Loucy (cell line): ENCODE data around the gene CHST11.

ENCODE experiments used
- H2AFZ ChIP-seq: fragments of 200-600 bp; sonication (generic); 2 replicates; pipeline ENCODE4 v1.6.0; 2016; ENCODE audit warnings: antibody characterized with exemption, mild to moderate bottlenecking, low read length, moderate library complexity
- H3F3A ChIP-seq: fragments of 200-600 bp; 2 replicates; pipeline ENCODE4 v1.6.0; 2016; ENCODE audit warnings: antibody characterized with exemption, low read depth, mild to moderate bottlenecking
- H3K27me3 ChIP-seq: fragments of 200-600 bp; sonication (generic); 2 replicates; pipeline ENCODE4 v1.6.1; 2014; ENCODE audit warnings: low read length, mild to moderate bottlenecking; ENCODE audit not compliant: insufficient read depth, poor library complexity, severe bottlenecking
- H3K36me3 ChIP-seq: fragments of 200-600 bp; sonication (generic); 2 replicates; pipeline ENCODE4 v1.6.1; 2016; ENCODE audit warnings: low read length; ENCODE audit not compliant: insufficient read depth
- H3K4me1 ChIP-seq: fragments of 200-600 bp; sonication (generic); 2 replicates; pipeline ENCODE4 v1.5.1; 2014; ENCODE audit warnings: low read length, mild to moderate bottlenecking; ENCODE audit not compliant: insufficient read depth, poor library complexity, severe bottlenecking
- H3K4me2 ChIP-seq: fragments of 200-600 bp; sonication (generic); 2 replicates; pipeline ENCODE4 v1.6.0; 2014; ENCODE audit warnings: antibody characterized with exemption, low read length, low read depth, mild to moderate bottlenecking; ENCODE audit not compliant: poor library complexity, severe bottlenecking
- H3K4me3 ChIP-seq: fragments of 200-600 bp; sonication (generic); 2 replicates; pipeline ENCODE4 v1.5.1; 2014; ENCODE audit warnings: low read length, mild to moderate bottlenecking, mixed read lengths; ENCODE audit not compliant: poor library complexity, severe bottlenecking
- H3K79me2 ChIP-seq: fragments of 200-600 bp; sonication (generic); 2 replicates; pipeline ENCODE4 v1.6.1; 2014; ENCODE audit warnings: low read length; ENCODE audit not compliant: insufficient read depth
- H3K9ac ChIP-seq: fragments of 200-600 bp; sonication (generic); 2 replicates; pipeline ENCODE4 v1.6.0; 2014; ENCODE audit warnings: mild to moderate bottlenecking, low read depth, low read length, moderate library complexity; ENCODE audit not compliant: poor library complexity, severe bottlenecking
- H3K9me2 ChIP-seq: fragments of 200-600 bp; sonication (generic); replicated peaks from 2 replicates; pipeline ENCODE4 v1.6.1; 2016; ENCODE audit warnings: low read depth, low read length, mixed read lengths
- H3K9me3 ChIP-seq: fragments of 200-600 bp; sonication (generic); 2 replicates; pipeline ENCODE4 v1.6.1; 2014; ENCODE audit warnings: mild to moderate bottlenecking, antibody characterized with exemption, low read length, low read depth; ENCODE audit not compliant: insufficient read depth
- H4K20me1 ChIP-seq: fragments of 200-600 bp; sonication (generic); 2 replicates; pipeline ENCODE4 v1.6.0; 2014; ENCODE audit warnings: antibody characterized with exemption, low read length, mild to moderate bottlenecking; ENCODE audit not compliant: insufficient read depth, poor library complexity, severe bottlenecking
- EZH2phosphoT487 ChIP-seq: fragments of 200-600 bp; IDR thresholded peaks from 2 replicates; pipeline ENCODE4 v1.6.1; 2018; ENCODE audit warnings: antibody characterized with exemption, mild to moderate bottlenecking, moderate library complexity, borderline replicate concordance
- TF ChIP-seq, protein P1 (sequence below): fragments of 200-600 bp; sonication (generic); conservative IDR thresholded peaks from 2 replicates; pipeline ENCODE4 v1.5.1; 2014; ENCODE audit warnings: mild to moderate bottlenecking, antibody characterized with exemption, low read length

The CHST11 gene

DNA sequence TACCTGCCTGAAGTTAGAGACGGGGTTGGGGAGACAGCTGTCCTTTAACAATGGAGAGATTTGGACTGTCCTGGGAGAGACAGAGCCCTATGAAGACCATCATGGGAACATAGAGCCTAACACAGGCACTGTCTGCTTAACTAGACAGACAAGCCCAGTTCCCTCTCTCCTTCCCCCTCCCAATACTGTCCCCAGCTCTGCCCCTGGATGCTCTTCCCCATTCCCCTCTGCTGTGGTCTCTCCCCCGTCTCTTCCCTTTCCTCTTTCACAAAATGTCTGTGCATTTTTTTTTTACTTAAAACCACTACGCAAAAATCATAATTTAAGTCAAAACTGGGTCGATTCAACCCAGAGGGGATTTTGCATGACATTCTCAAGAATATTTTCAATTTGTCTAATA, 232.9 kb downstream of the CHST11 start:
- H3K9me3 ChIP-seq, result no peaks in the 10 kb centered on the region

DNA sequence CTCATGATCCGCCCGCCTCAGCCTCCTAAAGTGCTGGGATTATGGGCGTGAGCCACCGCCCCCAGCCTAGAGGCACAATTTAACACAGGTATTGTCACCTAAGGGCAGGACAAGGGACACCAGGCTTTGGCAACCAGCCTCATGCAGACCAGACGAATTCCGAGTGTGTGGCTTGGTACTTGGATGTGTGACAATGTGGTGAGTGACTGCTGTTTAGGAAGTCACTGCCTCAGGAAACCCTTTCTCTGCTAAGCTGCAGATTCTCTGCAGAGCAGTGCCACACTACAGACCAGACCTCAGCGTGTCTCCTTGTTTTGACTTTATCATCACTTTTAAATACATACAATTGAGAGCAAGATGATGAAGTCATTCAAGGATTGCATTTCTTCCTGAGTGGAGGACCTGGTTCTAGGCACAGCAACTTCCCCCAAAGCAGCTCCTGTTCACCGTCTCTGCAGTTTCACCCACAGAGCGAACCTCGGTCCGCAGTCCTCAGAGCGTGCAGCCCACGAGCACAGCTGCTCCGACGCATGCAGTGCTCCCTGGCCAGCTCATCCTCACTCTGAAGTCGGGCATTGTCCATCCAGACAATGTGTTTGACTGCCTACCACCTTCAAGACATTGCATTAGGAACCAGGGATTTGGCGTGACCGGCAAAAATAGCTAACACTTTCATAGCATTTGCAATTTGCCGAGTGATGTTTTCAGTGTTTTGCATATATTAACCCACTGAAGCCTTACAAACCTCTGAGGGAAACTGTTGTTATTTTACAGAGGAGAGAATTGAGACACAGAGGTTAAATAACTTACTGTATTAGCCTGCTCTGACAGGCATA, 235.2 kb downstream of the CHST11 start:
- TF ChIP-seq EZH2phosphoT487, result no peak
- TF ChIP-seq, protein P1, sequence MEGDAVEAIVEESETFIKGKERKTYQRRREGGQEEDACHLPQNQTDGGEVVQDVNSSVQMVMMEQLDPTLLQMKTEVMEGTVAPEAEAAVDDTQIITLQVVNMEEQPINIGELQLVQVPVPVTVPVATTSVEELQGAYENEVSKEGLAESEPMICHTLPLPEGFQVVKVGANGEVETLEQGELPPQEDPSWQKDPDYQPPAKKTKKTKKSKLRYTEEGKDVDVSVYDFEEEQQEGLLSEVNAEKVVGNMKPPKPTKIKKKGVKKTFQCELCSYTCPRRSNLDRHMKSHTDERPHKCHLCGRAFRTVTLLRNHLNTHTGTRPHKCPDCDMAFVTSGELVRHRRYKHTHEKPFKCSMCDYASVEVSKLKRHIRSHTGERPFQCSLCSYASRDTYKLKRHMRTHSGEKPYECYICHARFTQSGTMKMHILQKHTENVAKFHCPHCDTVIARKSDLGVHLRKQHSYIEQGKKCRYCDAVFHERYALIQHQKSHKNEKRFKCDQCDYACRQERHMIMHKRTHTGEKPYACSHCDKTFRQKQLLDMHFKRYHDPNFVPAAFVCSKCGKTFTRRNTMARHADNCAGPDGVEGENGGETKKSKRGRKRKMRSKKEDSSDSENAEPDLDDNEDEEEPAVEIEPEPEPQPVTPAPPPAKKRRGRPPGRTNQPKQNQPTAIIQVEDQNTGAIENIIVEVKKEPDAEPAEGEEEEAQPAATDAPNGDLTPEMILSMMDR, result no peak
- Histone ChIP-seq H3K4me1 (peaks cover 59% of the 10 kb centered on the region), H3K79me2 (peaks cover 99% of the 10 kb centered on the region), H3K9me3 (no peaks in the 10 kb centered on the region), H3K9ac (no peak overlapping the region), H3K27me3 (no peaks in the 10 kb centered on the region), H3F3A (no peaks in the 10 kb centered on the region; the same call in 1 of the 2 replicates), H3K4me2 (no peak overlapping the region), H3K36me3 (peaks cover 52% of the 10 kb centered on the region), H2AFZ (no peak overlapping the region), H4K20me1 (peaks cover 68% of the 10 kb centered on the region), H3K9me2 (no peaks in the 10 kb centered on the region), H3K4me3 (no peak overlapping the region)

More for the DNA sequence above, 232.9 kb downstream of the CHST11 start:
- Histone ChIP-seq H3K36me3 (peaks cover 48% of the 10 kb centered on the region), H3F3A (no peaks in the 10 kb centered on the region), H2AFZ (no peak overlapping the region), H3K4me2 (no peak overlapping the region), H4K20me1 (peaks cover 63% of the 10 kb centered on the region), H3K4me1 (peaks cover 62% of the 10 kb centered on the region), H3K9me2 (no peaks in the 10 kb centered on the region), H3K27me3 (no peaks in the 10 kb centered on the region), H3K9ac (no peak overlapping the region), H3K79me2 (peaks cover 99% of the 10 kb centered on the region), H3K4me3 (no peak overlapping the region)
- no peak for TF ChIP-seq EZH2phosphoT487
- TF ChIP-seq, protein P1, result no peak

DNA sequence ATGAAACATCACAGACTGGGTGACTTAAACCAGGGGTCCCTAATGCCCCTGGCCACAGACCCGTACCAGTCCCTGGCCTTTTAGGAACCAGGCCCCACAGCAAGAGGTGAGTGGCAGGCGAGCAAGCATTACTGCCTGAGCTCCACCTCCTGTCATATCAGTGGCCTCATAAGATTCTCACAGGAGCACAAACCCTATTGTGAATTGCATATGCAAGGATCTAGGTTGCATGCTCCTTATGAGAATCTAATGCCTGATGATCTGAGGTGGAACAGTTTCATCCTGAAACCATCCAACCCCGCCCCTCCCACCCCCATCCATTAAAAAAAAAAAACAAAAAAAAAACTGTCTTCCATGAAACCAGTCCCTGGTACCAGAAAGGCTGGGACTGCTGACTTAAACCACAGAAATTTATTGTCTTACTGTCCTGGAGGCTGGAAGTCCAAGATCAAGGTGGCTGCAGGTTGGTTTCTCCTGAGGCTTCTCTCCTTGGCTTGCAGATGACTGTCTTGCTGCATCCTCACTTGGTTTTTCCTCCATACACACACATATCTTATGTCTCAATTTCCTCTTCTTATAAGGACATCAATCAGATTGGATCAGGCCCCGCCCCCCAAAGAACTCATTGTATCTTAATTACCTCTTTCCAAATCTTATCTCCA, 235.9 kb downstream of the CHST11 start:
- H3K9me2 ChIP-seq, result no peaks in the 10 kb centered on the region
- H3K9me3 ChIP-seq, result no peaks in the 10 kb centered on the region
- H3K36me3 ChIP-seq, result peaks cover 60% of the 10 kb centered on the region
- no peaks in the 10 kb centered on the region; the same call in 1 of the 2 replicates for H3F3A ChIP-seq
- no peak overlapping the region for H3K4me3 ChIP-seq
- no peak overlapping the region for H2AFZ ChIP-seq
- peaks cover 52% of the 10 kb centered on the region for H3K4me1 ChIP-seq
- H3K4me2 ChIP-seq, result no peak overlapping the region
- H4K20me1 ChIP-seq, result peaks cover 71% of the 10 kb centered on the region
- no peaks in the 10 kb centered on the region for H3K27me3 ChIP-seq
- H3K79me2 ChIP-seq, result peaks cover 99% of the 10 kb centered on the region
- no peak for TF ChIP-seq EZH2phosphoT487
- H3K9ac ChIP-seq, result no peak overlapping the region
